Adipocyte (in vitro differentiated cells): Measurements from ENCODE around the gene SLC39A8.
A peak's percentile ranks its signal among the peaks of the same experiment; 100 is the strongest.

Source experiments
- DNase-seq: peaks from one replicate; pipeline ENCODE4 v3.0.0-alpha.2; 2015; ENCODE audit warnings: low read depth
- H3K27me3 ChIP-seq: replicated peaks from 2 replicates; pipeline ENCODE4 v1.7.0; 2013; ENCODE audit warnings: mild to moderate bottlenecking, low read length, moderate library complexity; ENCODE audit not compliant: control insufficient read depth, insufficient read depth
- H3K36me3 ChIP-seq: 2 replicates; pipeline ENCODE4 v1.7.0; 2013; ENCODE audit warnings: low read length, mild to moderate bottlenecking, moderate library complexity; ENCODE audit not compliant: control insufficient read depth, insufficient read depth, severe bottlenecking
- H3K4me1 ChIP-seq: 2 replicates; pipeline ENCODE4 v1.7.0; 2013; ENCODE audit warnings: mild to moderate bottlenecking, low read length, moderate library complexity; ENCODE audit not compliant: control insufficient read depth, insufficient read depth
- H3K4me3 ChIP-seq: 2 replicates; pipeline ENCODE4 v1.7.0; 2013; ENCODE audit warnings: mild to moderate bottlenecking, low read length, moderate library complexity
- H3K9ac ChIP-seq: 2 replicates; pipeline ENCODE4 v1.7.0; 2013; ENCODE audit warnings: mild to moderate bottlenecking, low read length, moderate library complexity
- H3K9me3 ChIP-seq: 2 replicates; pipeline ENCODE4 v1.7.0; 2013; ENCODE audit warnings: mild to moderate bottlenecking, low read length, moderate library complexity; ENCODE audit not compliant: control insufficient read depth

Gene SLC39A8

DNA sequence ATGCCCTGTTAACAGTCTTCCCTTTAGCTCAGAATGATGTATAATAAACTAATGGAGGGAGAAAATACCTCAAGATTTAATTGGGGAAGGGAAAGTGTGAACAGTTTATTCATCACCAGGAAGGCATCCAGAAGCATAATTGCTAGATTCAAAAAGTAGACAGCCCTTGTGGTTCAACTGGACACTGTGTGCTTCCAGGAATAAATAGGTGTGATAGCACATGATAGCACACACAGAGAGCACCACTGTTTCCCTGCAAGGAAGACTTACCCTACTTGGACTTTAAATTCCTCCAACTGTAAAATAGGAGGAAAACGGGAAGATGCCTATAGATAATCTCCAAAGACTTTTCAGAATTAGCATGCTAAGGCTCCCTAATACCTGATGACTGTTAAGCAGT, 27.8 kb downstream of the SLC39A8 start:
- Histone ChIP-seq H3K4me3 (no peak overlapping the region), H3K4me1 (peaks cover 5% of the 10 kb centered on the region), H3K36me3 (no peaks in the 10 kb centered on the region), H3K9ac (no peak overlapping the region), H3K27me3 (no peaks in the 10 kb centered on the region), H3K9me3 (no peaks in the 10 kb centered on the region)
- DNase-seq, result no peak

- Histone ChIP-seq H3K9me3 (no peaks in the 10 kb centered on the region), H3K4me1 (peaks cover 5% of the 10 kb centered on the region), H3K4me3 (no peak overlapping the region), H3K9ac (no peak overlapping the region), H3K27me3 (no peaks in the 10 kb centered on the region), H3K36me3 (no peaks in the 10 kb centered on the region)
- DNase-seq, result no peak
Measured at GRCh38 chr4:102316585-102316984, 28.7 kb downstream of the SLC39A8 start.

DNA sequence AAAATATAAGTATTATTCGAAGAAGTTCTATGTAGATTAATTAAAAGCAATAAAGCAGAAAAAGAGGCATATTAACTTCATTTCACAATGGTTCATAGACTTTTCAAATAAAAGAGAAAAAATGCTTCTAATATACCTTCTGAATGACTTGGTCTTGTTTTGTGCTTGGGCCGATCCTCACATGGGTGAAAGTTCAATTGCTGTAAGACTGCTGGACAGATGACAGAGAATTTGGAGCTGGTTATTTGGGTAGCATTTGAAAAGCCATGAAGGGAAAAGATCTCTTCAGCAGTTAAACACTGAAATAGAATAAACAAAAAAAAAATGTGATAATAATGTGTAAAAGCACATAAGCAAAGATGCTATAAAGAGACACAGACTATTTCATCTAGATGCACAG, 29.8 kb downstream of the SLC39A8 start:
- Histone ChIP-seq H3K4me3 (no peak overlapping the region), H3K4me1 (peaks cover 5% of the 10 kb centered on the region), H3K9ac (no peak overlapping the region), H3K36me3 (no peaks in the 10 kb centered on the region), H3K27me3 (no peaks in the 10 kb centered on the region), H3K9me3 (no peaks in the 10 kb centered on the region)
- DNase-seq, result no peak

GRCh38 chr4:102312417-102312816, 32.9 kb downstream of the SLC39A8 start:
- H3K9ac ChIP-seq, result no peak overlapping the region
- no peak overlapping the region for H3K4me3 ChIP-seq
- no peaks in the 10 kb centered on the region for H3K27me3 ChIP-seq
- peaks cover 5% of the 10 kb centered on the region for H3K4me1 ChIP-seq
- H3K36me3 ChIP-seq, result no peaks in the 10 kb centered on the region
- DNase-seq, result no peak
- no peaks in the 10 kb centered on the region for H3K9me3 ChIP-seq

- Histone ChIP-seq H3K9ac (no peak overlapping the region), H3K36me3 (no peaks in the 10 kb centered on the region), H3K9me3 (no peaks in the 10 kb centered on the region), H3K27me3 (no peaks in the 10 kb centered on the region), H3K4me1 (peaks cover 5% of the 10 kb centered on the region), H3K4me3 (no peak overlapping the region)
- DNase-seq, result no peak
Measured at GRCh38 chr4:102311912-102312311, 33.4 kb downstream of the SLC39A8 start.

DNA sequence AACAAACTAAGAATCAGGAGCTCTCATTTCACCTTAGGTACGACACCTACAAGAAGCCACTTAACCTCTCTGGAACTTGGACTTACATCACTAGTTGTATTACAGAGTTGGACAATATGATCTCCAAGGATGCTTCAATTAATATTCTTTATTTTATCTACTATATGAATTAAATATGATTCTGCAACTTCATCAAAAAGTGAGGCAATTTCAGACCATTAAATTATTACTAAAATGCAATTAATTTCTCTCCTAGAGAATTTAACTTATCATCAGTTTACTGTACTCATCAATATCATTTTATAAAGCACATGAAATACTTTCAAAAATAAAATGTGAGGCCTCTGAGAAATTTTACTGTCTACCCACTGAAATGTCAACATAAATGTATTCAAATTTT, 33.9 kb downstream of the SLC39A8 start:
- Histone ChIP-seq H3K4me1 (peaks cover 5% of the 10 kb centered on the region), H3K9me3 (no peaks in the 10 kb centered on the region), H3K4me3 (no peak overlapping the region), H3K9ac (no peak overlapping the region), H3K27me3 (no peaks in the 10 kb centered on the region), H3K36me3 (no peaks in the 10 kb centered on the region)
- no peak for DNase-seq

DNA sequence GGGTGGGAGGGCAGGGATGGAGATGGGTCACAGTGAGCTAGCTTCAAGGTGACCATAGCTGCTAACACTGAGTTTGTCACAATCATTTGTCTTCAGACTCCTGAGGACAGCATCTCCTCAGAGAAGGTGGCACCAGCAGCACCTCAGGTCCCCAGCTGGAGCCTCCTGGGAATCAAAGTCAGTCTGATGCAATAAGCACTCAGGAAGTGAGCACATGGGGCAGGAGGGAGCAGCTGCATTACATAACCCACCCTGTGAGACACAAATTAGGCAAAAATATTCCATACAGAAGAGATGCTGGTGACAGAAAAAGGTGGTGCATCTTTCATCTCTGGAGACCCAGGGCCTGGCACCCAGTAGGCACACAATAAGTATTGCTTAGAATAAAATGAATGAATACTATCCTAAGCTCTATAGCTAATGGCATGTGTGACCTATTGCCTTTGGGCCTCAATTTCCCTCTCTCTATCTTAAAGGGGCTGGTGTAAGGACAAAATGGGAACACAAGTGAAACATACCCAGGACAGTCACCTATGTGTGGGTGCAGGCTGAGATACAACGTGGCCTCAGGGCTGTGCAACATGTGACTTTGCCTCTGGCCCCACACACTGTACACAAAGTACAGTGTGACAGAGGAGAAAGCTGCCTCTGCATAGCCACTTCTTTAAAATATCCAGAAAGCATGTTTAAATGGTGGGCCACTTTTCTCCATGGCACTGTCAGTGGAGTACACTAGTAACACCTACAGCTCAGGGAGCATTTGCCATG, 37.1 kb downstream of the SLC39A8 start:
- H3K9me3 ChIP-seq, result no peaks in the 10 kb centered on the region
- no peaks in the 10 kb centered on the region for H3K4me1 ChIP-seq
- H3K9ac ChIP-seq, result no peak overlapping the region
- no peak overlapping the region for H3K4me3 ChIP-seq
- peak; percentile 10 for DNase-seq
- H3K36me3 ChIP-seq, result peaks cover 4% of the 10 kb centered on the region
- H3K27me3 ChIP-seq, result no peaks in the 10 kb centered on the region

DNA sequence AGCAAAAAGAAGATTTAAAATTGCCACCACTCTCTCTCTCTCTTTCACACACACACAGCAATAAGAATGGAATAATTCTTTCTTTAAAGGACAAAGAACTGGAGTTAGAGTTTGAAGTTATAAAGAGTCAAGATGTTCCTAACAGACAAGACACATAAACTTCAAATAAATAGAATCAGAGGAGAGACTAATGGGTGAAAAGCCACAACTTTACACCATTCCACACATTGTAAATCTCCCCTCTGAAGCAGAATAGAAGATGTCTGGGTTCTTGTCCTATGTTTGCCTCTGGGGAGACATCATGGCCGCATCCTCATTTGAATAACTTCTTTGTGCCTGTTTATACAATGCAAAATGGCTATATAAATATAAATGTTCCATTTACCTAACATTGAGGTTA, 39.6 kb downstream of the SLC39A8 start:
- Histone ChIP-seq H3K9ac (no peak overlapping the region), H3K4me1 (no peaks in the 10 kb centered on the region), H3K9me3 (no peaks in the 10 kb centered on the region), H3K36me3 (peaks cover 4% of the 10 kb centered on the region), H3K27me3 (no peaks in the 10 kb centered on the region), H3K4me3 (no peak overlapping the region)
- no peak for DNase-seq

DNA sequence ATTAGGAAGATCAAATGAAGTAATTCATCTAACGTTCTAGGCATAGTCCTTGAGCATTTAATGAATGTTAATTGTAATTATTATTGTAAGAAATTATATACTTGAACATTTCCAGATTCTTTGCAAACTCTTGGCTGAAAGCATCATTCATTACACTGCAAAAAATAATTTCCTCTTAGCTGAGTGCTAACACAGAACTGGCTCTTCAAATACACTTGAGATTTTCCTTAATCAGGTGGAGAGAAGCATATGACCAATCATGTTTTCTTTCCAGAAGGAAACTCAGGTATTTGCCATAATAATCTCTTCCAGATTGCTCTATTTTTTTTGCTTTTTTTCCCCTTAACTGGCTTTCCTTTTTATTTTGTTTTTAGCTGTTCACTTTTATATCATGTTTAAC, 42.5 kb downstream of the SLC39A8 start:
- no peak overlapping the region for H3K9ac ChIP-seq
- H3K4me3 ChIP-seq, result no peak overlapping the region
- no peak for DNase-seq
- no peaks in the 10 kb centered on the region for H3K9me3 ChIP-seq
- peaks cover 4% of the 10 kb centered on the region for H3K36me3 ChIP-seq
- H3K4me1 ChIP-seq, result peaks cover 5% of the 10 kb centered on the region
- H3K27me3 ChIP-seq, result no peaks in the 10 kb centered on the region

DNA sequence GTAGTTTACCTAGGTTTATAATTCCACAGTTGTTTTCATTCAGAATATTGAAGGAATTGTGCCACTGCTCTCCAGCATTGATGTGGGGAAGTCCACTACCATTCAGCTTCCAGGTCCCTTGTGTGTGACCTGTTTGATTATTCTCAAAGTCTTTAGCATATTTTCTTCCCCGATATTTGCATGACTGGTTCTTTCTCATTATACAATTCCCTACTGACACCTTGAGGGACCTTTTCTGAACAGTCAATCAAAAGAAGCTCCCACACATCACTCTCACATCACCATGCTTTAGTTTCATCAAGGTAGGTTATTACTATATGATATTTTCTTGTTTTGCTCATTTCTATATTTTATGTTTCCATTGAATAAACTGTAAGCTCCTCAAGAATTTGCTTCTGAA, 44.1 kb downstream of the SLC39A8 start:
- H3K36me3 ChIP-seq, result peaks cover 4% of the 10 kb centered on the region
- H3K9ac ChIP-seq, result no peak overlapping the region
- peaks cover 5% of the 10 kb centered on the region for H3K4me1 ChIP-seq
- no peaks in the 10 kb centered on the region for H3K9me3 ChIP-seq
- no peaks in the 10 kb centered on the region for H3K27me3 ChIP-seq
- no peak for DNase-seq
- no peak overlapping the region for H3K4me3 ChIP-seq

GRCh38 chr4:102299354-102300107, 45.8 kb downstream of the SLC39A8 start:
- Histone ChIP-seq H3K4me1 (peaks cover 5% of the 10 kb centered on the region), H3K9ac (no peak overlapping the region)
- DNase-seq, result peak; percentile 82

More at GRCh38 chr4:102299354-102300107, 45.8 kb downstream of the SLC39A8 start:
- peaks cover 4% of the 10 kb centered on the region for H3K36me3 ChIP-seq
- no peaks in the 10 kb centered on the region for H3K9me3 ChIP-seq
- H3K4me3 ChIP-seq, result no peak overlapping the region
- no peaks in the 10 kb centered on the region for H3K27me3 ChIP-seq
